Muscle layer of duodenum (tissue), 2 donors: ENCODE results near the gene TTC21A.

ENCODE experiments used
- H3K27ac ChIP-seq: one replicate; pipeline ENCODE4 v1.7.0; 2013; ENCODE audit warnings: mild to moderate bottlenecking, low read length
- H3K27me3 ChIP-seq: one replicate; pipeline ENCODE4 v1.7.0; 2013; ENCODE audit warnings: low read depth, mild to moderate bottlenecking, control low read depth, low read length
- H3K36me3 ChIP-seq, 2 donors: one replicate each; pipeline ENCODE4 v1.7.0; 2013; ENCODE audit warnings: low read length in 2 of 2, control low read depth in 1 of 2, mild to moderate bottlenecking in 1 of 2; ENCODE audit not compliant: insufficient read depth in 2 of 2, control insufficient read depth in 1 of 2
- H3K4me1 ChIP-seq, 2 donors: one replicate each; pipeline ENCODE4 v1.7.0; 2013; ENCODE audit warnings: low read length in 2 of 2, mild to moderate bottlenecking in 2 of 2, control low read depth in 1 of 2, moderate library complexity in 1 of 2; ENCODE audit not compliant: insufficient read depth in 2 of 2, control insufficient read depth in 1 of 2
- H3K4me3 ChIP-seq, 2 donors: one replicate each; pipeline ENCODE4 v1.7.0; 2013; ENCODE audit warnings: low read length in 2 of 2, low read depth in 1 of 2, mild to moderate bottlenecking in 1 of 2
- H3K9me3 ChIP-seq, 2 donors: one replicate each; pipeline ENCODE4 v1.7.0; 2013; ENCODE audit warnings: low read length in 2 of 2, control low read depth in 1 of 2, mild to moderate bottlenecking in 1 of 2; ENCODE audit not compliant: control insufficient read depth in 1 of 2
- donor health status: healthy.

TTC21A gene

DNA sequence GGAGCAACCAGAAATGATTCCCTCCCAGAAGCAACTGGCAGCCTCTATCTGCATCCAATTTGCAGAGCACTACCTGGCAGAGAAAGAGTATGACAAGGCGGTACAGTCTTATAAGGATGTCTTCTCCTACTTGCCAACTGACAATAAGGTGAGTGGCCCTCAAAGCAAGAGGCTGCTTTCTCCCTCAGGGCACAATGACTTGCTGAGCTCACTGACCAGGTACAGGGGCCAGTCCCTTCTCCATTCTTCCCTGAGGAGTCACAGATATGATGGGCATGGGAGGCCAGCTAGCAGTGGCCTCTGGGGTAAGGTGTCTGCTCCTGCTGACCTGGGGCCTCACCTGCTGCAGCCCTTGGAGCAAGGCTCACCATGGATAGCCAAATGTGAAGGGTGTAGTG, 25.6 kb downstream of the TTC21A start:
- H3K4me3 ChIP-seq, result no peak overlapping the region
- no peak overlapping the region for H3K27ac ChIP-seq
- H3K36me3 ChIP-seq, result peaks cover 5 to 19% of the 10 kb centered on the region in 2 donors
- H3K4me1 ChIP-seq, result no peaks in the 10 kb centered on the region
- H3K9me3 ChIP-seq, result no peaks in the 10 kb centered on the region
- no peaks in the 10 kb centered on the region for H3K27me3 ChIP-seq

GRCh38 chr3:39133822-39134221, 26.3 kb downstream of the TTC21A start:
- peaks cover 0 to 1% of the 10 kb centered on the region in 2 donors for H3K4me1 ChIP-seq
- no peak overlapping the region for H3K27ac ChIP-seq
- H3K4me3 ChIP-seq, result no peak overlapping the region
- peaks cover 5 to 17% of the 10 kb centered on the region in 2 donors for H3K36me3 ChIP-seq
- no peaks in the 10 kb centered on the region for H3K9me3 ChIP-seq
- no peaks in the 10 kb centered on the region for H3K27me3 ChIP-seq

GRCh38 chr3:39134305-39134704, 26.8 kb downstream of the TTC21A start:
- peaks cover 0 to 6% of the 10 kb centered on the region in 2 donors for H3K4me1 ChIP-seq
- H3K36me3 ChIP-seq, result peaks cover 5 to 14% of the 10 kb centered on the region in 2 donors
- H3K27me3 ChIP-seq, result no peaks in the 10 kb centered on the region
- no peak overlapping the region for H3K27ac ChIP-seq
- no peak overlapping the region for H3K4me3 ChIP-seq
- no peaks in the 10 kb centered on the region for H3K9me3 ChIP-seq

- Histone ChIP-seq H3K36me3 (peaks cover 5 to 14% of the 10 kb centered on the region in 2 donors), H3K27ac (no peak overlapping the region), H3K27me3 (no peaks in the 10 kb centered on the region), H3K4me3 (no peak overlapping the region), H3K4me1 (peaks cover 3 to 10% of the 10 kb centered on the region in 2 donors), H3K9me3 (no peaks in the 10 kb centered on the region)
Observed at GRCh38 chr3:39135170-39135805, 27.8 kb downstream of the TTC21A start.

DNA sequence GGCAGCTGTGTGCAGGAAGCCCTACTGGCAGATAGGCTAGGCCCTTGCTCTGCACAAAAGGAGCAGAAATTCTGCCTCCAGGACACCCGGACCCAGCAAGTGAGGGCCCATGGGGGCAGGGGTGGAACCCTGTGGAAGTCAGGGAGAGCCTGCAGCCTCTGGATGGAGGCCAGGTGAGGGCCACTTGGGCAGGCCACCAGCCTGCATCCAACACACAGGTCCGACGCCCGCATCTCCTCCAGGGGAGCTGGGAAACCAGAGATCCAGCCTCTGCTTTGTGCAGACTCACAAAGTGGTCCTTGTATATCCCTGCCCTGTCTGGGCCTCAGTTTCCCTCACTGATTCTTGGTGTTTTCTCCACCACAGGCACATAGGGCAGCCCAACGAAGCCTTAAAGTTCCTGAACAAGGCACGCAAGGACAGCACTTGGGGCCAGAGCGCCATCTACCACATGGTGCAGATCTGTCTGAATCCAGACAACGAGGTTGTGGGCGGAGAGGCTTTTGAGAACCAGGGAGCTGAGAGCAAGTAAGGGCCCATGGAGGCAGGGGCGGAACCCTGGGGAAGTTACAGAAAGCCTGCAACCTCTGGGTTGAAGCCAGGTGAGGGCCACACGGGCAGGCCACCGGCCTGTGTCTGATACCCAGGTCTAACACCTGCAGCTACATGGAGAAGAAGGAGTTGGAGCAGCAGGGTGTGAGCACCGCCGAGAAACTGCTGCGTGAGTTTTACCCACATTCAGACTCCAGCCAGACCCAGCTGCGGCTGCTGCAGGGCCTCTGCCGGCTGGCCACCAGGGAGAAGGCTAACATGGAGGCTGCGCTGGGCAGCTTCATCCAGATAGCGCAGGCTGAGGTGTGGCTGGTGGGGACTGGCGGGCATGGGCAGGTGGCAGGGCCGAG, 29.3 kb downstream of the TTC21A start:
- Histone ChIP-seq H3K27ac (no peak overlapping the region), H3K9me3 (no peaks in the 10 kb centered on the region), H3K4me3 (no peak overlapping the region), H3K36me3 (peaks cover 19 to 23% of the 10 kb centered on the region in 2 donors), H3K27me3 (no peaks in the 10 kb centered on the region), H3K4me1 (peaks cover 11 to 19% of the 10 kb centered on the region in 2 donors)

GRCh38 chr3:39137435-39137936, 30.0 kb downstream of the TTC21A start:
- no peak overlapping the region for H3K27ac ChIP-seq
- H3K36me3 ChIP-seq, result peaks cover 26 to 29% of the 10 kb centered on the region in 2 donors
- peaks cover 18 to 26% of the 10 kb centered on the region in 2 donors for H3K4me1 ChIP-seq

GRCh38 chr3:39137991-39138803, 30.7 kb downstream of the TTC21A start:
- peaks cover 33% of the 10 kb centered on the region in 2 donors for H3K36me3 ChIP-seq
- H3K4me3 ChIP-seq, result no peak overlapping the region
- no peaks in the 10 kb centered on the region for H3K27me3 ChIP-seq
- no peaks in the 10 kb centered on the region for H3K9me3 ChIP-seq
- H3K27ac ChIP-seq, result no peak overlapping the region
- H3K4me1 ChIP-seq, result peaks cover 24 to 33% of the 10 kb centered on the region in 2 donors

More at GRCh38 chr3:39137435-39137936, 30.0 kb downstream of the TTC21A start:
- H3K27me3 ChIP-seq, result no peaks in the 10 kb centered on the region
- no peaks in the 10 kb centered on the region for H3K9me3 ChIP-seq
- no peak overlapping the region for H3K4me3 ChIP-seq

DNA sequence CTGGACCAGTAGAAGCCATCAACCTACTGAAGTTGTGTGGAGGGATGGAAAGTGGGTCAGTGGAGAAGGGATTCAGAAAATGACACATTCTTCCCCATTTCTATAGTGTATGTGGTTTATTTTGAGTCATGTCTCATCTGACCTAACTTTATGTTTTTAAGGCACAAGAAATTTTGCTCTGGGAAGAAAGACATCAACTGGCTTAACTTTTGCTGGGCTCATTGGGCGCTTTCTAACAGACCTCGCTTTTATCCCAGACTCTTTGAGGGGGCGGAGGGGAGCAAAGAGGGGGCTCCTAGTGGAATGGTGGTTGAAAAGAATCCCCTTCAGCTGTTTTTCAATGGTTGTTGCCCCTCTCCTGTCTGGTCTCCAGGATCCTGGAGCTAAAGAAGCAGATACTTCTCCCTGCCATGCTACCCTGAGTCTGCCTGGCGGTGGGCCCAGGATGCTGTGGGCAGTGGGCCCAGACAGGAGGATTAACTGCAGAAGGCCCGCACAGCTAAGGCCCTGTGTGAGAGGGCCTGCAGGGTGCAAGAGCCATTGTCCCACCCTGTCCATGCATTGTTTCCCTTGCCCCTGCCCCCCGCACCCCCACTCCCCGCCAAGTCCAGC, 31.4 kb downstream of the TTC21A start:
- no peak overlapping the region for H3K27ac ChIP-seq
- H3K4me1 ChIP-seq, result peaks cover 24 to 33% of the 10 kb centered on the region in 2 donors
- no peak overlapping the region for H3K4me3 ChIP-seq
- H3K27me3 ChIP-seq, result no peaks in the 10 kb centered on the region
- peaks cover 40 to 41% of the 10 kb centered on the region in 2 donors for H3K36me3 ChIP-seq
- H3K9me3 ChIP-seq, result no peaks in the 10 kb centered on the region

DNA sequence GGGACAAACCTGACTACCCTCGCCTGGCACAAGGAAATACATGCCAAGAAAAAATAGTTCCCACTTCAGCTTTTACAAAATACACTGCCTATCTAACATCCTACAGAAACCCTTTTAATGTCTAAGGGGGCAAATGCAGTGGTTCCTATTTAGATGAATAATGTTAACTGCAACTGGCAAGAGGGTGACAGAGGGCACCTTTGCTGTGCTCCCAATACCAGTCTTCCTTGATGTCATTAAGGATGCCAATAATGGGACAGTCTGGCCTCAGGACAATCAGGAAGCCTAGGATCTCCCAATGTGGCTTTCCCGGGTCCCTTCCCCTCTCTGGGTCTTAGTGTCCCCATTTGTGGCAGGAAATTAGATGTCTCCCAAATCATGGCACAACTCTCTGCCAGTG, 32.0 kb downstream of the TTC21A start:
- no peak overlapping the region for H3K4me3 ChIP-seq
- no peak overlapping the region for H3K27ac ChIP-seq
- H3K27me3 ChIP-seq, result no peaks in the 10 kb centered on the region
- H3K9me3 ChIP-seq, result no peaks in the 10 kb centered on the region
- peaks cover 45 to 46% of the 10 kb centered on the region in 2 donors for H3K36me3 ChIP-seq
- peaks cover 24 to 33% of the 10 kb centered on the region in 2 donors for H3K4me1 ChIP-seq

DNA sequence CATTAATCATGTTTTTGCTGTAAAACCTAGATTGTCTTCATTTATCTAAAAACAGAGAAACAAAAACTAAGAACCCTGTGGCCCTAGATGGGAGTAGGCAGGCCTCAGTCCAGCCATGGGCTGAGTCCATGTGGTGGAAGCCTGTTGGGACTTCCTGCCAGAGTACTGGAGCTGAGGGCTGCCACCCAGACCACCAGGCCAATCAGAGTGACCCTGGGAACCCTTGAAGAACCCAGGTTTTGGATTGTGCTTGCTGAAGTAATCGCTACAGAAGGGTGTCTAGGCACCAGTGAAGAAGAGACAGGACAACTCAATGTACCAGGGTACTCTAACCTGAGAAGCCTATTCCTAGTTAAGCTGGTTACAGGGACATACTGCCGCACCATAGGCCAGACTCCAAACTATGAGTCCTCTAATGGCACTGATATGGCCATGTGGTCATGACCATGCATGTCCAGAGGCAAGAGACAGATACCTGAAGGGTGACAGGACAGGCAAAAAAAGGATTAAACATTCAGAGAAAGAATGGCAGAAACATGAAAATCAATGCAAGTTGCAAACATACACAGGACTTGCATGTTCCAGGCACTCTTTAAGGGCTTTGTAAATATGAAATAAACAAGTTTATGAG, 33.0 kb downstream of the TTC21A start:
- peaks cover 55 to 56% of the 10 kb centered on the region in 2 donors for H3K36me3 ChIP-seq
- no peak overlapping the region for H3K27ac ChIP-seq
- no peaks in the 10 kb centered on the region for H3K27me3 ChIP-seq
- no peak overlapping the region for H3K4me3 ChIP-seq
- no peaks in the 10 kb centered on the region for H3K9me3 ChIP-seq
- H3K4me1 ChIP-seq, result peaks cover 24 to 37% of the 10 kb centered on the region in 2 donors
